Measurements from ENCODE around the gene DEFB126.
"Not testable (repeated sequence)": the region's sequence is repeated elsewhere in the genome, so short reads cannot be mapped to it uniquely, and the experiment has no call there.

DEFB126 gene, protein sequence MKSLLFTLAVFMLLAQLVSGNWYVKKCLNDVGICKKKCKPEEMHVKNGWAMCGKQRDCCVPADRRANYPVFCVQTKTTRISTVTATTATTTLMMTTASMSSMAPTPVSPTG

DNA sequence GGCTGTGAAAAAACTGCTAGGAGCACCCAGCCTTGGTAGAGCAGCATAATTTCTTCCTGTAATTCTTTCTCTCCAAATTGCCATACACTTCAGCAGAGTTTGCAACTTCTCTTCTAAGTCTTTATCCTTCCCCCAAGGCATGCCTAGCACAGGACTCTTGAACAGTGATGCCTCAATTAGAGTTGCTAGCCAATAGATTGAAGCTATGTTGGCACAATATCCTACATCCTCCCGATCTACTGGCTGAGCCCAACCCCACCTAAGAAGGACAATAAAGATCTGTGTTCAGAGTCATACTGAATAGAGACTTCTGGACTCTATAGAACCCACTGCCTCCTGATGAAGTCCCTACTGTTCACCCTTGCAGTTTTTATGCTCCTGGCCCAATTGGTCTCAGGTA lies at the start of gene DEFB126:
Gene DEFB126 (plus strand): TSS at position 301 of the 400 bp plus-strand sequence. CDS start 39 bp downstream, at position 340.
- DNase-seq, result no peak

DNA sequence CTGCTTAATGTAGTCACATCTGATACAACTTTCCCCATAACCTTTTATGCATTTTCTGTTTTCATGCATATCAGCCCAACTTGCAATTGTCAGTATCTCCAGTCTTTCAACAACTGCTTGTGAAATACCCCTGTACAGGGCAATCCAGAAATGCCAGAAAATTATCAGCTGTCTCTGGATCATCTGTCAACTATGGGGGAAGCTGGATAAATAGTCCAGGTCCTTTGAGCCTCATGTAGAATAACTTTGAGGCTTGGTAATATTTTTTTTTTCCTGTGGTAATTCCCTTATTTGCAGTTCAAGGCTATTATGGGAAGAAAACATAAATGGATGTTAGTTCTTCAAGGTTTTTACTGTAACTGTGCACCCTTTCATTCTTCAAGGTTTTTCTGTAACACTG lies 48.7 kb upstream of the DEFB126 start:
- DNase-seq, result no peak

DNA sequence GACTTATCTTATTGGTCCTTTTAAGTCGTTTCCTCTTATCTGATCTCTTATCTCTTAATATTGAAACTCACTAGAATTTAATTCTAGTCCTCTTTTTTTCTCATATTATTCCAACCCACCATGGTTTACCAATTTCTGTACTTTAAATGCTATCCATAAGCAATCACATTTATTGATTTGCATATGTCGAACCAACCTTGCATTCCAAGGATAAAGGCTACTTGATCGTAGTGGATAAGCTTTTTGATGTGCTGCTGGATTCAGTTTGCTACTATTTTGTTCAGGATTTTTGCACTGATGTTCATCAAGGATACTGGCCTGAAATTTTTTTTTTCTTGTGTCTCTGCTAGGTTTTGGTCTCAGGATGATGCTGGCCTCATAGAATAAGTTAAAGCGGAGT lies 47.2 kb upstream of the DEFB126 start:
- no peak for DNase-seq

DNA sequence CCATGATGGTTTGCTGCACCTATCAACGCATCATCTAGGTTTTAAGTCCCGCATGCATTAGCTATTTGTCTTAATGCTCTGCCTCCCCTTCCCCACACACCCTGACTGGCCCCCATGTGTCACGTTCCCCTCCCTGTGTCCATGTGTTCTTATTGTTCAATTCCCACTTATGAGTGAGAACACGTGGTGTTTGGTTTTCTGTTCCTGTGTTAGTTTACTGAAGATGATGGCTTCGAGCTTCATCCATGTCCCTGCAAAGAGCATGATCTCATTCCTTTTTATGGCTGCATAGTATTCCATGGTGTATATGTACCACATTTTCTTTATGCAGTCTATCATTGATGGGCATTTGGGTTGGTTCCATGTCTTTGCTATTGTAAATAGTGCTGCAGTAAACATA lies 44.7 kb upstream of the DEFB126 start:
- DNase-seq, result not testable (repeated sequence)

DNA sequence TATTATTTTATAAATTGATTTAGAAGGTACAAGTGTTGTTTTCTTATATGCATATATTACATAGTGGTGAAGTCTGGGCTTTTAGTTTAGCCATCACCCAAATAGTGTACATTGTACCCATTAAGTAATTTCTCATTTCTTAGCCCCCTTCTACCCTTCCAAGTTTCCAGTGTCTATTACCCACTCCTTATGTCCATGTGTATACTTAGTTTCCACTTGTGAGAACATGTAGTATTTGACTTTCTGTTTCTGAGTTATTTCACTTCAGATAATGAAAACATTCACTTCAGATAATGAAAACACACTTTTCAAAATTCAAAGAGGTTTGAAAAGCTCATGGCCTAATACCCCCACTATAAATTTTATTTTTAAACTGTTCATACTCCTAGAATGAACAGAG lies 40.4 kb upstream of the DEFB126 start:
- no peak for DNase-seq

DNA sequence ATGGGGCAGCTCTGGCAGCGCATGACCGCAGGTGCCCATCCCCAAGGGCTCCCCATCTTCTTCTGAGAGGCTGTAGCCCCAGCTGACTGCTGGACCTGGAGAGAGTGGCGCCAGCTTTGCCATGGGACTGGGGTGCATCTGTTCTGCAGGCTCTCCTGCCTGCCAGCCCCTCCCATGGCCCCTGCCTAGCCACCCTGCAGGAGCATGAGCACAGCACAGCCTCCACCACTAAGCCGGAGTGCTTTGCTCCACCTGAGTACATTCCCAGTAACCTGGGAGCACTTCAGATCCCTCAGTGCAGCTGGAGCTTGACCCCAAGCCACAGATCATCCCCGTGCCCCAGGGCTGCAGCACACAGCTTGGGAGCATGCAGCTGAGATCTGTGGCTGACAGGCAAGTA lies 38.9 kb upstream of the DEFB126 start:
- DNase-seq, result no peak

DNA sequence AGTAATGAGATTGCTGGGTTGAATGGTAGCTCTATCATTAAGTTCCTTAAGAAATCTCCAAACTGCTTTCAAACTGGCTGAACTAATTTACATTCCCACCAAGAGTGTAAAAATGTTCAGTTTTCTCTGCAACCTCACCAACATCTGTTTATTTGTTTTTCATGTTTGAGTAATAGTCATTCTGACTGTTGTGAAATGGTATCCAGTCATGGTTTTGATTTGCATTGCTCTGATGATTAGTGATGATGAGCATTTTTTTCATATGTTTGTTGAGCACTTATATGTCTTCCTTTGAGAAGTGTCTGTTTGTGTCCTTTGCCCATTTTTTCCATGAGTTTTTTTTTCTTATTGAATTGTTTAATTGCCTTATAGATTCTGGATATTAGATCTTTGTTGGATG lies 30.0 kb upstream of the DEFB126 start:
- DNase-seq, result no peak

DNA sequence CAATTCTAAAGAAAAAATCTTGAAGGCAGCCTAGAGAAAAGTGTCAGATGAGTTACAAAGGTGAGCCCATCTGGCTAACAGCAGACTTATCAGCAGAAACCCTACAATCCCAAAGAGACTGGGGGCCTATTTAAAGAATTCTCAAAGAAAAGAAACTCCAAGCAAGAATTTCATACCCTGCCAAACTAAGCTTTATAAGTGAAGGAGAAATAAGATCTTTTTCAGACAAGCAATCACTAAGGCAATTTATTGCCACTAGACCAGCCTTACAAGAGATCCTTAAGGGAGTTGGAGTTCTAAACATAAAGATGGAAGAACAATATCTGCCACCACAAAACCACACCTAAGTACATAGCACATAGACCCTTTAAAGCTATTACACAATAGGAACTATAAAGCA lies 24.9 kb upstream of the DEFB126 start:
- no peak for DNase-seq

DNA sequence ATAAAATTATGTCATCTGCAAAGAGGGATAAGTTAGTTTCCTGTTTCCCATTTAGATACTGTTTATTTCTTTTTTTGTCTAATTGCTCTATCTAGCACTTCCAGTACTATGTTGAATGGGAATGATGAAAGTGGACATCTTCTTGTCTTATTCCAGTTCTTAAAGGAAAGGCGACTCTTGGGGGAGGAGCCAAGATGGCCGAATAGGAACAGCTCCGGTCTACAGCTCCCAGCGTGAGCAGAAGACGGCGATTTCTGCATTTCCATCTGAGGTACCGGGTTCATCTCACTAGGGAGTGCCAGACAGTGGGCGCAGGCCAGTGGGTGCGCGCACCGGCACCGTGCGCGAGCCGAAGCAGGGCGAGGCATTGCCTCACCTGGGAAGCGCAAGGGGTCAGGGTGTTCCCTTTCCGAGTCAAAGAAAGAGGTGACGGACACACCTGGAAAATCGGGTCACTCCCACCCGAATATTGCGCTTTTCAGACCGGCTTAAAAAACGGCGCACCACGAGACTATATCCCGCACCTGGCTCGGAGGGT lies 12.5 kb upstream of the DEFB126 start:
- not testable (repeated sequence) for DNase-seq

DNA sequence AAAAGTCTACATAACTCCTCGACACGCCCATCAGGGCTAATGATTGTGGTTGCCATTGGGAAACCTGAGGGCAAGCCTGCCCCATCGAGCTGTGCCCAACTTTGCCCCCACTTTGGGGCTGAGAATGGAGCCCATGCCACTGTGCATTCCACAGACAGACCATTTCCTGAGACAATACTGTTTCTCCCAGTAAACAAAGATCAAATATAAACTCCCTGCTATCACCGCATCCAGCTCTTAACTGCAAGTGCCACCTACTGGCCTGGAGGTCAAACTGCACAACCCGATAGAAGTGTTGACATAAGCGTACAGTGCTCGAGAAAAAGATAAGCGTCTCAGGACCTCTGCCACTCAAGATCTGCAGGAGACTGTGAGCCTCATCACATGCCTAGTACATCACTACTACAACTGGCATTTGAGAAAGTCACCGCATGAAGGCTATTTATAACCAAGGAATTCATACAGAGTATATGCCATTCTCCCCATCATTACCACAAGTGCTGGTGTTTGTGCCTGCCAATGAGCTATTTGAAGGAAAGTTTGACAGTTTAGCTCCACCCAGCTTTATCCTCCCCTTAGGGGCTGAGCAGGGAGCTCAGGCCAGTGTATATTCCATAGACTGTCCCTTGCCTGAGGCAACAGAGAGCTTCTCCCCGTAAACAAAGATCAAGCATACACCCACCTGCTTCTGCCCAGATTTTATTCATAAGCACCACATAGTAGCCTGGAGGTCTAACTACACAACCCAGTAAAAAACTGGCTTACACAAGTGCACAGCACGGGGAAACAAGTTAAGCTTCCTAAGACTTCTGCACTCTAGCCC lies 4.5 kb upstream of the DEFB126 start:
- no peak for DNase-seq

DNA sequence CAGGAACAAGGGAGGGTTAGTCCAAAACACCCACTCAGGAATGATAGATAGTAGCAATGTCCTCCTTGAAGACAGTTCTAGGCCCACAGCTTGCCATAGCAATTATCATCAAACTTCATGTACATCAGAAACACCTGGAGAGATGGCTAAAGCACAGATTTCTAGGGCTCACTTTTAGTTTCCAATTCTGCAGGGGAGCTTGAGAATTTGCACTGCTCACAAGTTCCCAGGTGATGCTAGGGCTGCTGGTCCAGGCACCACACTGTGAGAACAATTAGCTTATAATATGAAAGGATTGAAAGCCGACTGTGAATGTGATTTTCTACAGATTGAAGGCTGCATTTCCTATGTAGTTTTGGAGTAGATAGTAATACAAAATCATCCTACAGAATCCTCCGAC lies 3.5 kb downstream of the DEFB126 start:
- no peak for DNase-seq

DNA sequence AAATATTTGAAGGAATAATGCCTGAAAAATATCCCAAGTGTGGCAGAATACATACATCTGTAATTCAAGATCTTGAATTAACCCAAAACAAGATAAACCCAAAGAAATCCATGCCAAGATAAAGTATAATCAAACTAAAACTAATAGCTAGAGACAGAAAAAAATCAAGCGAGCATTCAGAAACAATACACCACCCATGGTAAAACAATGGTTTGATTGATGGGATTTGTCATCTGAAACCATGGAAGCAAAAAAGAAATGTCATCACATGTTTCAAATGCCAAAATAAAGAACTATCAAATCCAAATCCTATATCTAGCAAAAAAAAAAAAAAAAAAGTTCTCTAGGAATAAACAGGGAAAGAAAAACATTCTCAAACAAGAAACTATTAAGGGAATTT lies 9.7 kb downstream of the DEFB126 start:
- no peak for DNase-seq

DNA sequence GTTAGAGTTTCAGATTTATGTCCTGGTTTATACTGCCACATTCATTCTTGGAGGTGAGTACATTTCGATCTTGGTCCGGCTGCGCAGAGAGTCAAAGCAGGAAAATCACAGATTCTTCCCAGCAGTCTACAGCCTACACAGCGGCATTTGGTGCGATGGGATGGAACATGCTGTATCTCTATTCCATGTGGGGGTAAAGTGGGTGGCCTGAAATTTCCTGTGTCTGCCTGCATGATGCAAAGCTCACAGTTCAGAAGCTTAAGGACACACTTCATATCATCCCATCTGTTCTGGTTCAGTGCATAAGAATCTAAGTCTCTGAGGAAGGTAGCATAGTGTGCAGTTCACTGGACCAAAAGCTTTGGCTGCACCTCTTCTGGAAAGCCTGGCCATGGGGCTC lies 14.8 kb downstream of the DEFB126 start, which contains the start of gene DEFB127:
Gene DEFB127 (plus strand): TSS at position 301 of the 400 bp plus-strand sequence. CDS start 91 bp downstream, at position 392.
- no peak for DNase-seq

DNA sequence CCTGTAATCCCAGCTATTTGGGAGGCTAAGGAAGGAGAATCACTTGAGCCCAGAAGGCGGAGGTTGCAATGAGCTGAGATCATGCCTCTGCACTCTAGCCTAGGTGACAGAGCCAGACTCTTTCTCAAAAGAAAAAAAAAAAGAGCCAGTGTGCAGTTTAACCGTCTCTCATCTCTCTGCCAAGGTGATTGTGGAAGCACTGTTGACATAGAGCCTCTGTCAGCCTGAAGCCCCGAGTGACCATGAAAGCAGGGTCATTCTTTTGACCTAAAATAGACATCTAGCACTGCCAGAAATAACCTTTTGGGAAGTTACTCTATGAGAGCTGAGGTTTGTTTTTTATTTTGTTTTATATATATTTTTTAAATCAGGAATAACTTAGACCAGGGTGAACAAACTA lies 22.2 kb downstream of the DEFB126 start:
- DNase-seq, result no peak

DNA sequence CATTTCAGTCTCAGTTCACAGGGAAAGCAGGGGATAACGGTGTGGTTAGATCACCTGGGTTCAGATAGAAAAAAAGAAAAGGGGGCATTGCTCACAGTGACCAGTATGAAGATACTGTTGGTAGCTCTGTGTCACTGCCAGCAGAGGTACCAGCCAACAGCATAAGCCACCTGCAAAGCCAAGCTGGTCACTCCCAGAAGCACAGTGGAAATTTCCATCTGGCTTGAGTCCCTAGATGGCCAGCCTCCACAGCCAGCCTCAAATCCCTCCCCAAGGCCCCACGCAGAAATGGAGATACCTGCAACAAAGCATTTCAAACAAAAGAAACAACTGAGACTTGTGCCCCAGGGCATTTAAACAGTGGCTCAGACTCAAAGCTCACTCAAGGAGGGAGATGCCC lies 26.5 kb downstream of the DEFB126 start:
- DNase-seq, result no peak

DNA sequence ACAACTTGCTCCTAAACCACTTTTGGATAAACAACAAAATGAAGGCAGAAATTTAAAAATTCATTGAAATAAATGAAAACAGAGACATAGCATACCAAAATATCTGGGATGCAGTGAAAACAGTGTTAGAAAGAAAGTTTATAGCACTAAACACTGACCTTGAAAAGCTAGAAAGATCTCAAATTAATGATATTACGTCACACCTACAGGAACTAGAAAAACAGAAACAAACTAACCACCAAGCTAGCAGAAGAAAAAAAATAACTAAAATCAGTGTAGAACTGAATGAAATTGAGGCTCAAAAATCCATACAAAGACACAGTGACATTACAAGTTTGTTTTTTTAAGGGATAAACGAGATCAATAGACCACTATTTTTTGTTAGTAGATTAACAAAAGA lies 41.9 kb downstream of the DEFB126 start:
- DNase-seq, result no peak

DNA sequence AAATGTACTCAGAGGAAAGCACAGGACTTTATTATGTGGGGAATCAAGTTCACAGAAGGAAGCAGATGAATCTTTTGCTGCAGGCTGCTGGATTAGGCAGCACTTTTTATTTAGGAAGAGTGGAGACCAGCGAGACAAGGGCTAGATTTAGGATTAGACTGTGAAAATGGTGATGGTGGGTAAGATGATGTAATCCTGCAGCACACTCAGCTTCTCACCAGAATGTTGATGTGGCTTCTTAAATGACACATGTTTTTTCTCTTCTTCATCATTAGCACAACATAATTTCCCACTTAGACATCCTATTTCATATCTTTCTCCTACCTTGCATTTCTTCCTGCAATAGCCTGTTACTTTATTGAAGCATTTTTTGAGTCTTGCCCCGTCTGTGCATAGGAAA lies 45.3 kb downstream of the DEFB126 start:
- no peak for DNase-seq

DNA sequence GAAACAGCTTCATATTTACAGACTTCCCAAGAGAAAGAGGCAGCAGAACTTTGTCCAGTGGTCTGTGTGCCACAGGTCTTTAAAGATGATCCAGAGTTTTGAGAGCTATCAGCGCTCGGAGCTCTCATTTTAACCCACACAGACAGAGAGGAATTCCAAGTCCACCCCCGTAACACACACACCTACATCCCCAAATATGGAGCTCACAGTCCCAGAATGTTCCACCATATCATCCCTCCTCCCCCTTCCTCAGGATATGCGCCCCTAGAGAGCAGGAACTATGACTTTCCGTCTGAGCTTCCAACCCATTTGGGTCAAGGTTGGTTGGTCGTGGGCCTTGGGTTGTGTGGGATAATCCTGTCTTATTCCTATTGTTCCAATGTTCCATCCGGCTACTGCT lies 47.2 kb downstream of the DEFB126 start, which contains the start of gene DEFB128:
Gene DEFB128 (minus strand): TSS at position 101 of the 400 bp plus-strand sequence. CDS start 88 bp downstream, at position 13.
- DNase-seq, result no peak

Measured in NCI-H510A (cell line).